HUES48 (cell line): ENCODE data around the gene KLHDC1.

Experiments
- H3K27ac ChIP-seq: one replicate; pipeline ENCODE4 v1.7.0; 2013; ENCODE audit warnings: low read depth, low read length, inconsistent platforms
- H3K27me3 ChIP-seq: 2 replicates; pipeline ENCODE4 v1.6.1; 2013; ENCODE audit warnings: mild to moderate bottlenecking, low read length; ENCODE audit not compliant: control insufficient read depth, insufficient read depth
- H3K36me3 ChIP-seq: 2 replicates; pipeline ENCODE4 v1.6.1; 2013; ENCODE audit warnings: low read length; ENCODE audit not compliant: control insufficient read depth, insufficient read depth
- H3K4me1 ChIP-seq: 2 replicates; pipeline ENCODE4 v1.6.1; 2013; ENCODE audit warnings: mild to moderate bottlenecking, low read length; ENCODE audit not compliant: control insufficient read depth, insufficient read depth
- H3K4me3 ChIP-seq: 2 replicates; pipeline ENCODE4 v1.5.1; 2013; ENCODE audit warnings: mild to moderate bottlenecking, low read depth, low read length
- H3K9ac ChIP-seq: 2 replicates; pipeline ENCODE4 v1.6.1; 2013; ENCODE audit warnings: mild to moderate bottlenecking, low read depth, low read length, moderate library complexity
- H3K9me3 ChIP-seq: 2 replicates; pipeline ENCODE4 v1.6.1; 2013; ENCODE audit warnings: low read length; ENCODE audit not compliant: control insufficient read depth, insufficient read depth

Gene KLHDC1

DNA sequence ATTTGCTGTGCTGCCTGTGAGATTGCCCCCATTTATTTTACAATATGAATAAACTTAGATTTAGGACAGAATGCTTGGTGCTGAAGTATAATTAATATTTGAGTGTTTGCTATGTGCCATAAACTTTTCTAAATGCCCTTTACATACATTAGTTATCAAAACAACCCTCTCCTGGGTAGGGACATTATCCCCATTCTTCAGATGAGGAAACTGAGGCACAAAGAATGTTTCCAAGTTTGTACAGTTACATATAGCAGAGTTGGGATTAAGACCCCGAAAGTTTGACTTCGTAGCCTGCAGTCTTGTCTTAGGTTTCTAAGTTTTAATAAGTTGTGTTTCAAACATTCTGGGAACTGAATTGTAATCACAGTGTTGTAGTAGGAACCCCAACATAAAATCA is 93.4 kb downstream of the KLHDC1 start:
- Histone ChIP-seq H3K4me3 (no peak overlapping the region), H3K36me3 (peaks cover 97% of the 10 kb centered on the region), H3K9me3 (no peaks in the 10 kb centered on the region), H3K27me3 (no peaks in the 10 kb centered on the region), H3K4me1 (no peaks in the 10 kb centered on the region), H3K9ac (no peak overlapping the region), H3K27ac (no peak overlapping the region)

DNA sequence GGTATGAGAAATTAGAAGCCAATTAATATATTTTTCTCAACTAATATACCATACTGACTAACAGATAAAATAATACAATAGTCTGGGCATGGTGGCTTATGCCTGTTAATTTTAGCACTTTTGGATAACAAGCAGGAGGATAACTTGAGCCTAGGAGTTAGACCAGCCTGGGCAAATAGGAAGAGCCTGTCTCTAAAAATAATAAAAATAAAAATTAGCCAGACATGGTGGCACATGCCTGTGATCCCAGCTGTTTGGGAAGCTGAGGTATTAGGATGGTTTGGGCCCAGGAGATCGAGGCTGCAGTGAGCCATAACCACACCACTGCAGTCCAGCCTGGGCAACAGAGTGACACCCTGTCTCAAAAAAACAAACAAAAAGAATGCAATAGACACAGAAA is 99.7 kb downstream of the KLHDC1 start:
- no peak overlapping the region for H3K9ac ChIP-seq
- peaks cover 85% of the 10 kb centered on the region for H3K36me3 ChIP-seq
- no peaks in the 10 kb centered on the region for H3K27me3 ChIP-seq
- no peak overlapping the region for H3K4me3 ChIP-seq
- no peaks in the 10 kb centered on the region for H3K9me3 ChIP-seq
- no peak overlapping the region for H3K27ac ChIP-seq
- H3K4me1 ChIP-seq = no peaks in the 10 kb centered on the region

DNA sequence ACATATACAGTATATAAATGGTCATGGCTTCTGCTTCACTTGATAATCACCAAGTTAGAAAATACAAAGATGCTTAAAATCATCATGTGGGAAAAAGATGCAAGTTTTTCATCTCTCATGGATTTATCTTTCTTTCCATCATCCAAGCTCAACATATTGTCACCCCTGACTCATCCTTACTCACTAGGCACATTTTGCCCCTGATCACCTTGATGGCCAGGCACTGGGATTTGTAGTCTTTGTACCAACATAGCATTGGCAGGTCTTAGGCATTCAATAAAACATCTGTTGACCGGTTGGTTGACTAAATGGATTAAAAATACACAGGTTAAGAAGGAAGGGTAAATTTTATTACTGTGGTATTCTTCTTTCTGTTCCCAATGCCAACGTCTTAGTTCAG is 103.1 kb downstream of the KLHDC1 start:
- no peaks in the 10 kb centered on the region for H3K9me3 ChIP-seq
- H3K4me1 ChIP-seq = no peaks in the 10 kb centered on the region
- H3K9ac ChIP-seq = no peak overlapping the region
- H3K27ac ChIP-seq = no peak overlapping the region
- no peak overlapping the region for H3K4me3 ChIP-seq
- H3K36me3 ChIP-seq = peaks cover 87% of the 10 kb centered on the region
- no peaks in the 10 kb centered on the region for H3K27me3 ChIP-seq
